Measurements from ENCODE around the gene ARHGEF17. TPM values are rescaled to one million over a fixed set of nuclear protein-coding genes. Genes with fewer than 3 reads are reported as not detected.

ARHGEF17 gene
- total and polyA plus RNA-seq, 4 donors, result 2.6 to 12.6 (median 5.7) TPM

GRCh38 chr11:73265278-73265810 is 42.7 kb upstream of the ARHGEF17 start (continued):
- TF ChIP-seq ZBTB33 (IDR thresholded peaks at IDR 0.05), result no peak

GRCh38 chr11:73265853-73266645 is 42.0 kb upstream of the ARHGEF17 start:
- DNase-seq (ENCODE audit: low spot score), result no peak
- 85% methylated on average over 3 of the region's 3 CpGs for WGBS
- no peak overlapping the region for H3K9ac ChIP-seq (ENCODE audit: low read depth in 1 of 2, low read length in 2 of 2)
- H3K27ac ChIP-seq (ENCODE audit: low read depth in 1 of 2, low read length in 2 of 2), result no peak overlapping the region
- H3K4me3 ChIP-seq (ENCODE audit: low read depth in 1 of 3, low read length in 3 of 3), result no peak overlapping the region
- peaks cover 0 to 8% (median 7%) of the 10 kb centered on the region in 4 donors for H3K27me3 ChIP-seq (ENCODE audit: control insufficient read depth in 4 of 4, insufficient read depth in 4 of 4, low read length in 3 of 4)
- no peaks in the 10 kb centered on the region for H3K9me3 ChIP-seq (ENCODE audit: control insufficient read depth in 4 of 4, low read length in 3 of 4)
- H3K36me3 ChIP-seq (ENCODE audit: control insufficient read depth in 4 of 4, insufficient read depth in 3 of 4, low read depth in 1 of 4, low read length in 3 of 4), result no peaks in the 10 kb centered on the region
- H3K4me1 ChIP-seq (ENCODE audit: control insufficient read depth in 4 of 4, insufficient read depth in 4 of 4, low read length in 3 of 4), result peaks cover 0 to 3% (median 0%) of the 10 kb centered on the region in 4 donors
- TF ChIP-seq CTCF (IDR thresholded peaks at IDR 0.05; ENCODE audit: low read depth, low read length, missing input control) (no peak), HNF4G (IDR thresholded peaks at IDR 0.05) (no peak), EGR1 (IDR thresholded peaks at IDR 0.05; ENCODE audit: low read depth in 2 of 2) (no peak), FOXA2 (IDR thresholded peaks at IDR 0.05) (no peak), JUND (IDR thresholded peaks at IDR 0.05) (no peak), GABPA (IDR thresholded peaks at IDR 0.05 in 1 of 2, conservative IDR thresholded peaks at IDR 0.05 in 1 of 2) (no peak), TAF1 (conservative IDR thresholded peaks at IDR 0.05) (no peak), ATF3 (IDR thresholded peaks at IDR 0.05) (no peak), REST (IDR thresholded peaks at IDR 0.05) (no peak)

- H3K9ac ChIP-seq (ENCODE audit: low read depth in 1 of 2, low read length in 2 of 2), result no peak overlapping the region
- H3K4me3 ChIP-seq (ENCODE audit: low read depth in 1 of 3, low read length in 3 of 3), result no peak overlapping the region
- H3K9me3 ChIP-seq (ENCODE audit: control insufficient read depth in 4 of 4, low read length in 3 of 4), result no peaks in the 10 kb centered on the region
- H3K36me3 ChIP-seq (ENCODE audit: control insufficient read depth in 4 of 4, insufficient read depth in 3 of 4, low read depth in 1 of 4, low read length in 3 of 4), result no peaks in the 10 kb centered on the region
- H3K27ac ChIP-seq (ENCODE audit: low read depth in 1 of 2, low read length in 2 of 2), result no peak overlapping the region
- peaks cover 0 to 3% (median 0%) of the 10 kb centered on the region in 4 donors for H3K4me1 ChIP-seq (ENCODE audit: control insufficient read depth in 4 of 4, insufficient read depth in 4 of 4, low read length in 3 of 4)
- no peak for TF ChIP-seq GABPA (IDR thresholded peaks at IDR 0.05 in 1 of 2, conservative IDR thresholded peaks at IDR 0.05 in 1 of 2)
- DNase-seq (ENCODE audit: low spot score), result no peak
- H3K27me3 ChIP-seq (ENCODE audit: control insufficient read depth in 4 of 4, insufficient read depth in 4 of 4, low read length in 3 of 4), result peaks cover 0 to 8% (median 7%) of the 10 kb centered on the region in 4 donors
- 83% methylated on average over 4 of the region's 4 CpGs for WGBS
Observed at GRCh38 chr11:73266646-73267020, 41.4 kb upstream of the ARHGEF17 start.

All from liver (tissue), 9 donors.